ENCODE data around the gene LIPA.

The LIPA gene

GRCh38 chr10:89164920-89165319 lies 86.7 kb downstream of the LIPA start:
- no peak for DNase-seq (ENCODE audit: low spot score)

GRCh38 chr10:89164080-89164479 lies 87.5 kb downstream of the LIPA start:
- no peak for DNase-seq (ENCODE audit: low spot score)

Measured in HuH-7.5 (cell line).